ENCODE data around the gene ZNF385B. TPM values are rescaled to one million over a fixed set of nuclear protein-coding genes. Genes with fewer than 3 reads are reported as not detected.
A peak's percentile ranks its signal among the peaks of the same experiment; 100 is the strongest.

Gene ZNF385B
- total RNA-seq, 4 donors from 2014 or later = 1.6 to 7.4 (median 3.9) TPM; not detected in 1

GRCh38 chr2:179825494-179825893 lies 35.9 kb downstream of the ZNF385B start:
- no peak for DNase-seq
- Histone ChIP-seq H3K9me3 (no peaks in the 10 kb centered on the region), H3K4me1 (no peaks in the 10 kb centered on the region), H3K27ac (no peak overlapping the region), H3K27me3 (no peaks in the 10 kb centered on the region), H3K36me3 (no peaks in the 10 kb centered on the region), H3K4me3 (no peak overlapping the region)
- TF ChIP-seq CTCF (IDR thresholded peaks at IDR 0.05) (no peak), POLR2A (IDR thresholded peaks at IDR 0.05) (no peak)

- Histone ChIP-seq H3K9me3 (no peaks in the 10 kb centered on the region), H3K27me3 (no peaks in the 10 kb centered on the region), H3K27ac (no peak overlapping the region), H3K4me1 (no peaks in the 10 kb centered on the region), H3K4me3 (no peak overlapping the region), H3K36me3 (no peaks in the 10 kb centered on the region)
- TF ChIP-seq CTCF (IDR thresholded peaks at IDR 0.05) = no peak
- no peak for TF ChIP-seq POLR2A (IDR thresholded peaks at IDR 0.05)
- no peak for DNase-seq
These were observed 36.5 kb downstream of the ZNF385B start for GRCh38 chr2:179824961-179825360.

- Histone ChIP-seq H3K4me1 (no peaks in the 10 kb centered on the region), H3K4me3 (no peak overlapping the region), H3K9me3 (no peaks in the 10 kb centered on the region), H3K27me3 (no peaks in the 10 kb centered on the region), H3K27ac (no peak overlapping the region), H3K36me3 (no peaks in the 10 kb centered on the region)
- TF ChIP-seq CTCF (IDR thresholded peaks at IDR 0.05) (no peak), POLR2A (IDR thresholded peaks at IDR 0.05) (no peak)
- no peak for DNase-seq
These were observed 38.9 kb downstream of the ZNF385B start for GRCh38 chr2:179822540-179822939.

GRCh38 chr2:179818546-179818945 lies 42.9 kb downstream of the ZNF385B start:
- TF ChIP-seq POLR2A (IDR thresholded peaks at IDR 0.05) (no peak), CTCF (IDR thresholded peaks at IDR 0.05) (no peak)
- DNase-seq = no peak
- H3K36me3 ChIP-seq = no peaks in the 10 kb centered on the region
- H3K4me1 ChIP-seq = no peaks in the 10 kb centered on the region
- no peak overlapping the region for H3K27ac ChIP-seq
- H3K27me3 ChIP-seq = no peaks in the 10 kb centered on the region
- no peak overlapping the region for H3K4me3 ChIP-seq
- no peaks in the 10 kb centered on the region for H3K9me3 ChIP-seq

- Histone ChIP-seq H3K9me3 (no peaks in the 10 kb centered on the region), H3K36me3 (no peaks in the 10 kb centered on the region), H3K4me1 (no peaks in the 10 kb centered on the region), H3K4me3 (no peak overlapping the region), H3K27ac (no peak overlapping the region), H3K27me3 (no peaks in the 10 kb centered on the region)
- TF ChIP-seq CTCF (IDR thresholded peaks at IDR 0.05) (no peak), POLR2A (IDR thresholded peaks at IDR 0.05) (no peak)
- DNase-seq = no peak
These were observed 44.1 kb downstream of the ZNF385B start for GRCh38 chr2:179817181-179817841.

DNA sequence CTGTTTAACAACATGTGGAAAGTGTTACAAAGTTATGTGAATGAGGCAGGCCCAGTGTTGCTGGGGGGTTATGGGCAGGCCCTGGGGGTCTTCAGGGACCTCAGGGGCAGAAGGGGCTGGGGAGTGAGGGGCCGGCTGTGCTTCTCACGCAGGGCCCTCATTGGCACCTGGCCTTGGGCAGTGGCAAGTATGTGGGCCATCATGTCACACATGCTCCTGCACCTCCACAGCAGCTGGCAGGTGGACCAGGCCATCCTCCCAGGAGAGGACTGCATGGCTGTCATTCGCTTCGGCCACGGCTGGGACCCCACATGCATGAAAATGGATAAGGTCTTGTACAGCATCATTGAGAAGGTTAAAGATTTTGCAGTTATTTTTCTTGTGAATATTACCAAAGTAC lies 47.4 kb downstream of the ZNF385B start:
- peak in 1 of 3 donors; percentile 43 for DNase-seq
- TF ChIP-seq POLR2A (IDR thresholded peaks at IDR 0.05) = no peak
- no peak for TF ChIP-seq CTCF (IDR thresholded peaks at IDR 0.05)
- Histone ChIP-seq H3K27ac (no peak overlapping the region), H3K9me3 (no peaks in the 10 kb centered on the region), H3K36me3 (no peaks in the 10 kb centered on the region), H3K27me3 (no peaks in the 10 kb centered on the region), H3K4me1 (no peaks in the 10 kb centered on the region), H3K4me3 (no peak overlapping the region)

Measured in Peyer's patch (tissue), 4 donors.